ENCODE results near the gene UBXN4.

GRCh38 chr2:135745545-135745944 is 3.9 kb downstream of the UBXN4 start:
- TF ChIP-seq CTCF (conservative IDR thresholded peaks at IDR 0.05; ENCODE audit: low read length), result no peak
- no peak for TF ChIP-seq EZH2phosphoT487 (IDR thresholded peaks at IDR 0.05; ENCODE audit: borderline replicate concordance)

All from Loucy (cell line).